Colon (tissue), 2 donors: Measurements from ENCODE around the gene VEPH1.

ENCODE experiments used
- FAIRE-seq: peaks from 2 replicates; lab custom pipeline; 2012; peaks lifted over from hg19 to GRCh38; lab: Jason Lieb, UNC
- donor health status: control.
- donor health status: control.

The VEPH1 gene

GRCh38 chr3:157477441-157477840 is 25.8 kb downstream of the VEPH1 start:
- FAIRE-seq, result no peak

GRCh38 chr3:157475921-157476414 is 27.2 kb downstream of the VEPH1 start:
- FAIRE-seq, result no peak

- FAIRE-seq, result no peak
Observed at GRCh38 chr3:157472648-157473047, 30.6 kb downstream of the VEPH1 start.

- no peak for FAIRE-seq
Observed at GRCh38 chr3:157471064-157471463, 32.2 kb downstream of the VEPH1 start.

- no peak for FAIRE-seq
Observed at GRCh38 chr3:157469561-157470294, 33.5 kb downstream of the VEPH1 start.

GRCh38 chr3:157467200-157467599 is 36.0 kb downstream of the VEPH1 start:
- no peak for FAIRE-seq

GRCh38 chr3:157465741-157466140 is 37.5 kb downstream of the VEPH1 start:
- FAIRE-seq, result no peak

GRCh38 chr3:157464321-157464720 is 38.9 kb downstream of the VEPH1 start:
- FAIRE-seq, result no peak

GRCh38 chr3:157463816-157464215 is 39.4 kb downstream of the VEPH1 start:
- no peak for FAIRE-seq

GRCh38 chr3:157460253-157460652 is 43.0 kb downstream of the VEPH1 start:
- FAIRE-seq, result no peak

- FAIRE-seq, result no peak
Observed at GRCh38 chr3:157459706-157460105, 43.5 kb downstream of the VEPH1 start.

- no peak for FAIRE-seq
Observed at GRCh38 chr3:157453824-157454223, 49.4 kb downstream of the VEPH1 start.

- FAIRE-seq, result no peak
Observed at GRCh38 chr3:157452097-157452496, 51.1 kb downstream of the VEPH1 start.

- FAIRE-seq, result no peak
Observed at GRCh38 chr3:157447026-157447694, 56.1 kb downstream of the VEPH1 start.

GRCh38 chr3:157445857-157446256 is 57.4 kb downstream of the VEPH1 start:
- FAIRE-seq, result no peak

GRCh38 chr3:157444797-157445184 is 58.4 kb downstream of the VEPH1 start:
- no peak for FAIRE-seq

GRCh38 chr3:157443905-157444796 is 59.1 kb downstream of the VEPH1 start:
- FAIRE-seq, result no peak

GRCh38 chr3:157442729-157443128 is 60.5 kb downstream of the VEPH1 start:
- FAIRE-seq, result no peak

GRCh38 chr3:157441102-157441624 is 62.1 kb downstream of the VEPH1 start:
- no peak for FAIRE-seq

GRCh38 chr3:157438194-157438730 is 65.0 kb downstream of the VEPH1 start:
- no peak for FAIRE-seq

- no peak for FAIRE-seq
Observed at GRCh38 chr3:157436583-157437291, 66.5 kb downstream of the VEPH1 start, which contains the start of gene PTX3. PTX3 (plus strand) TSS chr3:157436850; CDS start chr3:157436934, 84 bp downstream.
